SJSA1 (cell line): ENCODE results near the gene PCNT. TPM values are rescaled to one million over a fixed set of nuclear protein-coding genes. Genes with fewer than 3 reads are reported as not detected.

Experiments used
- DNase-seq, 2 experiments: peaks; one replicate each; pipeline ENCODE4 v3.0.0-alpha.2; 2015 to 2020; ENCODE audit warnings: low spot score in 2 of 2, low read depth in 1 of 2
- H3K27ac ChIP-seq: fragments of 250-450 bp; sonication (Bioruptor Pico); 2 replicates; pipeline ENCODE4 v1.5.1; 2020; ENCODE audit warnings: mild to moderate bottlenecking, moderate library complexity
- H3K27me3 ChIP-seq: fragments of 250-450 bp; sonication (Bioruptor Pico); replicated peaks from 2 replicates; pipeline ENCODE4 v1.5.1; 2020; ENCODE audit warnings: mild to moderate bottlenecking, moderate library complexity
- H3K36me3 ChIP-seq: fragments of 250-450 bp; sonication (Bioruptor Pico); 2 replicates; pipeline ENCODE4 v1.5.1; 2020; ENCODE audit warnings: mild to moderate bottlenecking
- H3K4me1 ChIP-seq: fragments of 250-450 bp; sonication (Bioruptor Pico); replicated peaks from 2 replicates; pipeline ENCODE4 v1.6.1; 2021; ENCODE audit warnings: mild to moderate bottlenecking
- H3K4me3 ChIP-seq: fragments of 250-450 bp; sonication (Bioruptor Pico); 2 replicates; pipeline ENCODE4 v1.5.1; 2020; ENCODE audit warnings: mild to moderate bottlenecking
- H3K9me3 ChIP-seq: fragments of 250-450 bp; sonication (Bioruptor Pico); replicated peaks from 2 replicates; pipeline ENCODE4 v1.5.1; 2020; ENCODE audit warnings: mild to moderate bottlenecking
- total RNA-seq: library from RNA; depleted of rRNA; stranded (reverse); fragments of >200 nt; shearing (Covaris generic); gene quantifications from 2 replicates; pipeline ENCODE4 v1.2.3, GENCODE V29; 2014

PCNT gene
- total RNA-seq, 1 experiment from 2014 or later, result 57.3 TPM

- Histone ChIP-seq H3K36me3 (peaks cover 85% of the 10 kb centered on the region), H3K4me1 (no peaks in the 10 kb centered on the region), H3K27ac (no peak overlapping the region), H3K27me3 (no peaks in the 10 kb centered on the region), H3K9me3 (no peaks in the 10 kb centered on the region), H3K4me3 (no peak overlapping the region)
- DNase-seq, result no peak
Measured at GRCh38 chr21:46411236-46411635, 87.3 kb downstream of the PCNT start.

DNA sequence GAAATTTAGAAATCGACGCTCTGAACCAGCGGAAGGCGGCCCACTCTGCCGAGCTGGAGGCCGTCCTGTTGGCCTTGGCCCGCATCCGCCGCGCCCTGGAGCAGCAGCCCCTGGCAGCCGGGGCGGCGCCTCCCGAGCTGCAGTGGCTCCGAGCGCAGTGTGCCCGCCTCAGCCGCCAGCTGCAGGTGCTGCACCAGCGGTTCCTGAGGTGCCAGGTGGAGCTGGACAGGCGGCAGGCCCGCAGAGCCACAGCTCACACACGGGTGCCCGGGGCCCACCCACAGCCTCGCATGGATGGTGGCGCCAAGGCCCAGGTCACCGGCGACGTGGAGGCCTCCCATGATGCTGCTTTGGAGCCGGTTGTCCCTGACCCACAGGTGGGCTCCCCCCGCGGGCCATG lies 87.7 kb downstream of the PCNT start:
- Histone ChIP-seq H3K36me3 (peaks cover 85% of the 10 kb centered on the region), H3K4me3 (no peak overlapping the region), H3K27me3 (no peaks in the 10 kb centered on the region)

DNA sequence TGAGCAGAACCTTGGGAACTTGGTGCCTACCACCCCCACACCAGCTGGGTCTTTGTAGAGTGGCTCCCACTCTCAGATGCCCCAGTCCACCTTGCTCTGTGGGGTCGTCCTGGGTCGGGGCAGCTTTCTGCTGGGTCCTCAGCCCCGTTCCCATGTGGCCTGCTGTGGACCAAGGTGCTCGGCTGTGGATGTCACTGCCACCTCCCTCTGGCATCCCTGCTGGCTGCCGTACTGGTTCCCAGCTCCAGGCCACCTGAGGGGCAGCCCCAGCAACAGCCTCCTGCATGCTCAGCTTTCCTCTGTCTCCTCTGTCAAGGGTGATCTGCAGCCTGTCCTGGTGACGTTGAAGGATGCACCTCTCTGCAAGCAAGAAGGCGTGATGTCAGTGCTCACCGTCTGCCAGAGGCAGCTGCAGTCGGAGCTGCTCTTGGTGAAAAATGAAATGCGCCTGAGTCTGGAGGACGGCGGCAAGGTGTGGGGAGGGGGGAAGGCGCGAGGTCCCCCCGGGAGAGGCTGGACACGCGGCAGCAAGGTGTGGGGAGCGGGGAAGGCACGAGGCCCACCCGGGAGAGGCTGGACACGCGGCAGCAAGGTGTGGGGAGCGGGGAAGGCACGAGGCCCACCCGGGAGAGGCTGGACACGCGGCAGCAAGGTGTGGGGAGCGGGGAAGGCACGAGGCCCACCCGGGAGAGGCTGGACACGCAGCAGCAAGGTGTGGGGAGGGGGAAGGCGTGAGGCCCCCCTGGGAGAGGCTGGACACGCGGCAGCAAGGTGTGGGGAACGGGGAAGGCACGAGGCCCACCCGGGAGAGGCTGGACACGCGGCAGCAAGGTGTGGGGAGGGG lies 88.8 kb downstream of the PCNT start:
- no peak for DNase-seq
- no peak overlapping the region for H3K4me3 ChIP-seq
- no peak overlapping the region for H3K27ac ChIP-seq
- no peaks in the 10 kb centered on the region for H3K9me3 ChIP-seq
- H3K4me1 ChIP-seq, result no peaks in the 10 kb centered on the region
- H3K27me3 ChIP-seq, result no peaks in the 10 kb centered on the region
- peaks cover 85% of the 10 kb centered on the region for H3K36me3 ChIP-seq

More for the DNA sequence above, 87.7 kb downstream of the PCNT start:
- H3K9me3 ChIP-seq, result no peaks in the 10 kb centered on the region
- no peak overlapping the region for H3K27ac ChIP-seq
- no peaks in the 10 kb centered on the region for H3K4me1 ChIP-seq
- DNase-seq, result no peak

GRCh38 chr21:46413365-46413696 lies 89.4 kb downstream of the PCNT start:
- no peaks in the 10 kb centered on the region for H3K4me1 ChIP-seq
- H3K4me3 ChIP-seq, result no peak overlapping the region
- no peak overlapping the region for H3K27ac ChIP-seq
- no peak for DNase-seq
- H3K27me3 ChIP-seq, result no peaks in the 10 kb centered on the region
- peaks cover 85% of the 10 kb centered on the region for H3K36me3 ChIP-seq
- H3K9me3 ChIP-seq, result no peaks in the 10 kb centered on the region

GRCh38 chr21:46414965-46415275 lies 91.0 kb downstream of the PCNT start:
- Histone ChIP-seq H3K4me3 (no peak overlapping the region), H3K9me3 (no peaks in the 10 kb centered on the region), H3K4me1 (no peaks in the 10 kb centered on the region), H3K27me3 (no peaks in the 10 kb centered on the region), H3K36me3 (peaks cover 88% of the 10 kb centered on the region), H3K27ac (no peak overlapping the region)
- DNase-seq, result no peak

GRCh38 chr21:46416551-46416950 lies 92.6 kb downstream of the PCNT start:
- Histone ChIP-seq H3K4me1 (no peaks in the 10 kb centered on the region), H3K36me3 (peaks cover 88% of the 10 kb centered on the region), H3K9me3 (no peaks in the 10 kb centered on the region), H3K27ac (no peak overlapping the region), H3K4me3 (no peak overlapping the region), H3K27me3 (no peaks in the 10 kb centered on the region)
- no peak for DNase-seq

DNA sequence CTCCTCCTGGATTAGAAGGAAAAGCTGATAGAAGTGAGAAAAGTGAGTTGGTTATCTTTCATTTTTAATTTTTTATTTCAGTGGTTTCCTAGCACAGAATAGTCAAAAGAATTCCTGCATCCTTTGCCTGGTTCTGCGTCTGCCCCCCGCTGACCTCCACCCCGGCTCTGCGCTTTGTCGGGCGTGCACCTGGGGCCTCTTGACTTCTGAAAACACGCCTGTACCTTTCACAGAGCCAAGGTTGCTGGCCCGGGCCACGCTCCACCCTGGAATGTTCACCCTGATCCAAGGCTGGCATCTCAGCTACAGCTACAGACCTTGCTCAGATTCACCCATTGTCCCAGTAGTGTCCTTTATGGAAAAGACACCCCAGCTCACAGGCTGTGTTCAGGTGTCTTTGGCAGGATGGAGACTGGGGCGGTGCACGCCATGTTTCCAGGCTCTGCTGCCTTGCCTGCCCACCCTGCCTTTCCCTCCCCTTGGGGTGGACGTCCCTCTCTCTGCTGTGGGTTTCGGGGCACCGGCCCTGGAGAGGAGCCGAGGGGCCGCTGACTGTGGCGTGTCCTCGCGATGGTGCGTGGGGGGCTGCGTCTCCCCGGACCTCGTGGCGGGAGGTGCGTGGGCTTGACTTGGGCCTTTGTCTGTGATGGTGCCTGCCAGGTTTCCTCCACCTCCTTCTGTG lies 94.5 kb downstream of the PCNT start:
- Histone ChIP-seq H3K27ac (no peak overlapping the region), H3K9me3 (no peaks in the 10 kb centered on the region; the same call in 1 of the 2 replicates), H3K27me3 (no peaks in the 10 kb centered on the region), H3K4me1 (no peaks in the 10 kb centered on the region), H3K36me3 (peaks cover 92% of the 10 kb centered on the region), H3K4me3 (no peak overlapping the region)
- DNase-seq, result no peak

DNA sequence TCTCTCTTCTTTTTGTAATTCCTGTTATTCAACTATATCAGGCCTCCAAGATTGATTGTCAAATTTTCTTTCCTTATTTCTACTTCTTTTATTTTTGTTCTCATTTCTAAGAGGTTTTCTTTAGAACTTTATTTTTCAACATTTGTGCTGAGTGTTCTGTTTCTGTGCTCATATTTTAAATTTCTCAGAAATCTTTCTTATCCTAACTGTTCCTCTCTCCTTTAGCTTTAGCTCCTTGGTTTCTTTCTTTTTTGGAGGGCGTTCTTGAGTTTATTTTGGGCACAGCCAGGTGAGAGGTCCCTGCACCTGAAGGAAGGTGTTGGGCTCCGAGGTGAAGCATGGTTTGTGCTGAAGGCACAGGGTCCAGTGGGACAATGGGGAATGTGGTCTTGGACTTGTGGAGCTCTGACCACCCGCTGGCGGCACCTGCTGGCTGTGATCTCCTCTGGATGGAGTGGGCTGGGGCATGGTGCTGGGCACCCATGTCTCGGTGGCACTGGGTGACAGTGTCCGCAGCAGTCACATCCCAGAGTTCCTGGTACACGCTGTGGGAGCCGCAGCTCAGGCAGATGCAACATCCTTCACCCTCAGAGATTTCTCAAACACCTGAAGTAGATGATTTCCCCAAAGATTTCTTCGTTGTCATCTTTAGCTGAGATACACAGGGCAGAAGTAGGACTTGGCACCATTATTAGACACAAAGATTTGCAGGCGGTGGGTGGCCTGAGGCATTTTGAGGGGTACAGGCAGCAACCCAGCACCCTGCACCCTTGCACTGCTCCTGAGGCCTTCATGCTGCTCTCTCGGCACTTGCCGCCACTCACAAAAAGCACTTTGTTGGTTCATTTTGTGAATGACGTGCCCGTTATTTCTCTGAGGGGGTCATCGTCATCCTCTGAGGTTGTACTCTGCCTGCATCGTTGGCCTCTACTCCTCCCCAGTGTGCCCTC lies 96.6 kb downstream of the PCNT start:
- Histone ChIP-seq H3K27ac (no peak overlapping the region), H3K4me3 (no peak overlapping the region), H3K36me3 (peaks cover 93% of the 10 kb centered on the region), H3K4me1 (no peaks in the 10 kb centered on the region), H3K9me3 (no peaks in the 10 kb centered on the region; the same call in 1 of the 2 replicates), H3K27me3 (no peaks in the 10 kb centered on the region)
- DNase-seq, result no peak

DNA sequence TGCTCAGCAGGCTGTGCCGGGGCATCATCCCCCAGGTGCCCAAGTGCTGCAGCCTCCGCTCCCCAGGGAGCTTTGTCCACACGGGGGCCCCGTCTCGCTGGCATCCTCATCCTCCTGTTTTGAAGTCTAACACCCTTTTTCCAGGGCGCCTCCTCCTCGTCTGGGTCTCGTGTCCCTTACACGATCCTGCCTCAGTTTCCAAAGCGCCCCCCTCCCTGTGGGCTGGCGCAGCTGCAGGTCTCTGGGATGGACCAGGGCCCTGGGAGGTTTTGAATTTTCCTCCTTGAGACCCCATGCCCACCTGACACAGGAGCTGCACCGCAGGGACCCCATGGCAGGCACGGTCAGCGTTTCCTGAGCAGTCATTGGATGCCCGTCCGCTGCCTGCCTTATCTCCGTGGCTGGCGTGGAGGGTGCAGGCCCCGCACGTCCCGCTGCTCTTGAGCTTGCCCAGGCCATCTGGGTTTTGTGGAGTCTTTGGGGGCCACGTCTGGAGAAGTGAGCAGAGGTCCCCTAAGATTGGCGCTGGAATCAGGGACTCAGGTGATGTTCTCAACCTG lies 97.3 kb downstream of the PCNT start:
- Histone ChIP-seq H3K9me3 (no peaks in the 10 kb centered on the region; the same call in 1 of the 2 replicates), H3K4me3 (no peak overlapping the region), H3K27me3 (no peaks in the 10 kb centered on the region), H3K36me3 (peaks cover 91% of the 10 kb centered on the region), H3K27ac (no peak overlapping the region), H3K4me1 (no peaks in the 10 kb centered on the region)
- no peak for DNase-seq

GRCh38 chr21:46421756-46422555 lies 98.0 kb downstream of the PCNT start:
- H3K9me3 ChIP-seq, result no peaks in the 10 kb centered on the region; the same call in 1 of the 2 replicates
- no peak for DNase-seq
- H3K36me3 ChIP-seq, result peaks cover 91% of the 10 kb centered on the region
- no peaks in the 10 kb centered on the region for H3K4me1 ChIP-seq
- H3K27me3 ChIP-seq, result no peaks in the 10 kb centered on the region
- H3K4me3 ChIP-seq, result no peak overlapping the region
- no peak overlapping the region for H3K27ac ChIP-seq

DNA sequence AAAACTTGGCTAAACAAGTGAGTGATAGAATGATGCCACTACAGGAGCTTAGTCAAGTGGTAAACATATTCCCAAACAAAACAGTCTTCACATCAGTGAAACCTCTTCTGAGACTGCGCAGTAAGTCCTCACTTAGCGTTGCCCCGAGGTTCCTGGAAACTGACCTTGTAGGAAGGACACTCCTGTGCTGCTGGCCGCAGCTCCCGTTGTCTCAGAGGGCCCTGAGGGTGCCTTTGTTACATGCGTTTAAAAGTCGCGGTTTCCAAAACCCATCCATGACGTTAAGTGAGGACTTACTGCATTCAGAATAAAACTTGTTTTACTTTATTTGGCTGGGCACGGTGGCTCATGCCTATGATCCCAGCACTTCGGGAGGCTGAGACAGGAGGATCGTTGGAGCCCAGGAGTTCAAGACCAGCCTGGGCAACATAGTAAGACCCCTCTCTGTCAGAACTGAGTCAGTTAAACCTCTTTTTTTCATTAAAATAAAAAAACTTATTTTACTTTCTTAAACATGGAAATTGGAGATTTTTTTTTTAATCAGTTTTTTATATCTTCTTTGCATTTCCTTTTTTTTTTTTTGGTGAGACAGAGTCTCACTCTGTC lies 98.8 kb downstream of the PCNT start:
- H3K27ac ChIP-seq, result no peak overlapping the region
- H3K9me3 ChIP-seq, result no peaks in the 10 kb centered on the region; the same call in 1 of the 2 replicates
- no peaks in the 10 kb centered on the region for H3K27me3 ChIP-seq
- H3K4me1 ChIP-seq, result no peaks in the 10 kb centered on the region
- peaks cover 91% of the 10 kb centered on the region for H3K36me3 ChIP-seq
- DNase-seq, result no peak
- no peak overlapping the region for H3K4me3 ChIP-seq

DNA sequence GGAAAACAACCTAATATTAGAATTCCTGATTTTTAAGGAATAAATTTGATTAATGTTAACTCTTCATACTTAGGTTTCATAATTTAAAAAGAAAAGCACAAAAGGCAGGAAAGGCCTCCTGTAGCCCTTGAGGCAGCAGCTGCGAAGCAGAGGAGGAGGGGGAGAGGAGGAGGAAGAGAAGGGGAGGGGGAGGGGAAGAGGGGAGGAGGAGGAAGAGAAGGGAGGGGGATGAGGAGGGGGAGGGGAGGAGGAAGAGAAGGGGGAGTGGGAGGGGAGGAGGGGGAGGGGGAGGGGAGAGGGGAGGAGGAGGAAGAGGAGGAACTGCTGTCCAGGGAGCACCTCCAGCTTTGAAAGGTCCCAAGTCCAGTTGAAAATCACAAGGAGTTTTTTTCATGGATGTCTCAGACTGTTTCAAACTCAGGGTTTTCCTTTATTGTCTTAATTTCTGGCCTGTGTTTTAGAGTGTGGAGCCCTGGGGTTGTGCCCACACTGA lies 99.6 kb downstream of the PCNT start:
- DNase-seq, result no peak
- Histone ChIP-seq H3K4me1 (no peaks in the 10 kb centered on the region), H3K27me3 (no peaks in the 10 kb centered on the region), H3K4me3 (no peak overlapping the region), H3K27ac (no peak overlapping the region), H3K9me3 (no peaks in the 10 kb centered on the region; the same call in 1 of the 2 replicates), H3K36me3 (peaks cover 91% of the 10 kb centered on the region)
